HEK293 (cell line): Measurements from ENCODE around the gene OXSR1.

Source experiments
- CTCF ChIA-PET: fragments of 350-600 bp; formaldehyde crosslinking; extraction: SDS; loops from one replicate; lab custom pipeline; 2021; ENCODE audit warnings: antibody characterized with exemption; lab: Yijun Ruan, JAX
- POLR2A ChIA-PET: fragments of 300-600 bp; formaldehyde crosslinking; extraction: SDS; loops from one replicate; lab custom pipeline; 2020; ENCODE audit warnings: antibody characterized with exemption, inconsistent platforms; lab: Yijun Ruan, JAX
- H3K27ac ChIP-seq: fragments of 200-500 bp; sonication (Bioruptor generic); 2 replicates; pipeline ENCODE4 v1.5.1; 2014; ENCODE audit warnings: low read depth, low read length, control low read depth, inconsistent platforms; ENCODE audit errors: extremely low read depth
- H3K36me3 ChIP-seq, 2 experiments: fragments of 200-500 bp in 1 of 2; sonication (Bioruptor generic) in 1 of 2; 1 replicate in 1 of 2; 2 replicates in 1 of 2; pipeline ENCODE4 v1.5.1; 2014 to 2017; ENCODE audit warnings: inconsistent platforms in 2 of 2, low read length in 2 of 2; ENCODE audit not compliant: control insufficient read depth in 2 of 2, insufficient read depth in 1 of 2
- H3K4me1 ChIP-seq: fragments of 200-500 bp; sonication (Bioruptor generic); 2 replicates; pipeline ENCODE4 v1.5.1; 2014; ENCODE audit warnings: mild to moderate bottlenecking, low read length, inconsistent platforms; ENCODE audit not compliant: control insufficient read depth, insufficient read depth
- H3K4me3 ChIP-seq: 2 replicates; pipeline ENCODE4 v1.5.1; 2011; ENCODE audit warnings: low read depth, mild to moderate bottlenecking, control low read depth, low read length, moderate library complexity
- H3K9me3 ChIP-seq: fragments of 200-500 bp; sonication (Bioruptor generic); 2 replicates; pipeline ENCODE4 v1.5.1; 2014; ENCODE audit warnings: low read depth, low read length, inconsistent platforms; ENCODE audit not compliant: control insufficient read depth, insufficient read depth
- ATF2 ChIP-seq: fragments of 450-650 bp; formaldehyde crosslinking; IDR thresholded peaks from 2 replicates; pipeline ENCODE4 v1.5.1; 2016; ENCODE audit warnings: missing biosample characterization, missing genetic modification characterization, low read depth
- BCL11A ChIP-seq: fragments of 450-650 bp; formaldehyde crosslinking; IDR thresholded peaks from 2 replicates; pipeline ENCODE4 v1.5.1; 2016; ENCODE audit warnings: low read depth, missing biosample characterization, missing genetic modification characterization
- BCL6B ChIP-seq: fragments of 450-650 bp; formaldehyde crosslinking; IDR thresholded peaks from 2 replicates; pipeline ENCODE4 v1.5.1; 2017; ENCODE audit warnings: missing biosample characterization, missing genetic modification characterization
- KLF10 ChIP-seq: fragments of 450-650 bp; IDR thresholded peaks from 2 replicates; pipeline ENCODE4 v1.5.1; 2018; ENCODE audit warnings: missing biosample characterization, mild to moderate bottlenecking, missing genetic modification characterization
- PRDM6 ChIP-seq: fragments of 450-650 bp; formaldehyde crosslinking; IDR thresholded peaks from 2 replicates; pipeline ENCODE4 v1.5.1; 2017; ENCODE audit warnings: missing biosample characterization, missing genetic modification characterization
- SALL2 ChIP-seq: fragments of 450-650 bp; formaldehyde crosslinking; IDR thresholded peaks from 2 replicates; pipeline ENCODE4 v1.5.0; 2017; ENCODE audit warnings: missing biosample characterization, mild to moderate bottlenecking, missing genetic modification characterization, borderline replicate concordance
- TRIM28 ChIP-seq: IDR thresholded peaks from 2 replicates; pipeline ENCODE4 v1.6.1; 2011; ENCODE audit warnings: low read length, control low read depth, borderline replicate concordance
- WT1 ChIP-seq: fragments of 450-650 bp; formaldehyde crosslinking; IDR thresholded peaks from 2 replicates; pipeline ENCODE4 v1.5.1; 2016; ENCODE audit warnings: missing biosample characterization, missing genetic modification characterization
- ZBTB1 ChIP-seq: fragments of 450-650 bp; formaldehyde crosslinking; IDR thresholded peaks from 2 replicates; pipeline ENCODE4 v1.5.1; 2016; ENCODE audit warnings: missing biosample characterization, missing genetic modification characterization
- ZFP69B ChIP-seq: fragments of 450-650 bp; formaldehyde crosslinking; IDR thresholded peaks from 2 replicates; pipeline ENCODE4 v1.5.1; 2016; ENCODE audit warnings: missing biosample characterization, missing genetic modification characterization
- ZNF146 ChIP-seq: fragments of 450-650 bp; formaldehyde crosslinking; IDR thresholded peaks from 2 replicates; pipeline ENCODE4 v1.5.1; 2016; ENCODE audit warnings: missing biosample characterization, missing genetic modification characterization
- ZNF202 ChIP-seq: fragments of 450-650 bp; formaldehyde crosslinking; IDR thresholded peaks from 2 replicates; pipeline ENCODE4 v1.5.1; 2016; ENCODE audit warnings: missing biosample characterization, missing genetic modification characterization, borderline replicate concordance
- ZNF221 ChIP-seq: fragments of 450-650 bp; formaldehyde crosslinking; IDR thresholded peaks from 2 replicates; pipeline ENCODE4 v1.5.1; 2017; ENCODE audit warnings: missing biosample characterization, missing genetic modification characterization, borderline replicate concordance
- ZNF510 ChIP-seq: fragments of 450-650 bp; formaldehyde crosslinking; IDR thresholded peaks from 2 replicates; pipeline ENCODE4 v1.5.1; 2018; ENCODE audit warnings: mild to moderate bottlenecking, missing genetic modification characterization, missing biosample characterization; ENCODE audit not compliant: insufficient replicate concordance
- ZNF513 ChIP-seq: fragments of 450-650 bp; IDR thresholded peaks from 2 replicates; pipeline ENCODE4 v1.5.1; 2018; ENCODE audit warnings: missing biosample characterization, missing genetic modification characterization
- ZNF580 ChIP-seq: fragments of 450-650 bp; formaldehyde crosslinking; IDR thresholded peaks from 2 replicates; pipeline ENCODE4 v1.5.1; 2016; ENCODE audit warnings: missing biosample characterization, missing genetic modification characterization
- ZNF596 ChIP-seq: fragments of 450-650 bp; IDR thresholded peaks from 2 replicates; pipeline ENCODE4 v1.5.0; 2018; ENCODE audit warnings: missing biosample characterization, mild to moderate bottlenecking, missing genetic modification characterization, moderate library complexity
- ZNF623 ChIP-seq: fragments of 450-650 bp; formaldehyde crosslinking; IDR thresholded peaks from 2 replicates; pipeline ENCODE4 v1.5.1; 2016; ENCODE audit warnings: missing biosample characterization, missing genetic modification characterization

OXSR1 gene

GRCh38 chr3:38118421-38119247, 46.7 kb upstream of the OXSR1 start:
- Histone ChIP-seq H3K4me3 (no peak overlapping the region), H3K9me3 (no peaks in the 10 kb centered on the region), H3K27ac (no peak overlapping the region), H3K36me3 (peaks cover 0 to 39% of the 10 kb centered on the region in 2 experiments; a peak in 2 of 3 replicates), H3K4me1 (no peaks in the 10 kb centered on the region)
- no peak for TF ChIP-seq BCL11A (tag by site-specific recombination)
- no peak for TF ChIP-seq ZNF146
- no peak for TF ChIP-seq SALL2 (tag by site-specific recombination)
- TF ChIP-seq ZNF623 (tag by site-specific recombination), result no peak
- TF ChIP-seq ATF2 (tag by site-specific recombination), result no peak
- TF ChIP-seq KLF10 (tag by site-specific recombination), result no peak
- no peak for TF ChIP-seq ZNF221 (tag by site-specific recombination)
- no peak for TF ChIP-seq TRIM28
- no peak for TF ChIP-seq ZNF580 (tag by site-specific recombination)
- TF ChIP-seq ZFP69B (tag by site-specific recombination), result no peak
- TF ChIP-seq ZBTB1 (tag by site-specific recombination), result no peak
- TF ChIP-seq ZNF202 (tag by site-specific recombination), result no peak
- no peak for TF ChIP-seq WT1 (tag by site-specific recombination)
- TF ChIP-seq ZNF510, result no peak
- TF ChIP-seq ZNF513 (tag by site-specific recombination), result no peak
- ChIA-PET POLR2A (interaction anchor here (0.5 to 2.9 kb wide), 2 partner anchors 18 to 35 kb away, joined by 3 to 11 read pairs; partner anchors contain the start of gene ACAA1), CTCF (interaction anchor here (1.1 to 2.5 kb wide), 5 partner anchors 11 to 228 kb away, joined by 3 to 11 read pairs (median 4); partner anchors contain the start of gene XYLB)

- Histone ChIP-seq H3K9me3 (no peaks in the 10 kb centered on the region), H3K4me3 (no peak overlapping the region), H3K27ac (no peak overlapping the region), H3K36me3 (peaks cover 0 to 42% of the 10 kb centered on the region in 2 experiments; a peak in 2 of 3 replicates), H3K4me1 (no peaks in the 10 kb centered on the region)
- ChIA-PET CTCF (interaction anchor here (1.4 to 2.5 kb wide), 4 partner anchors 11 to 227 kb away, joined by 3 to 11 read pairs (median 6); partner anchors contain the start of gene XYLB), POLR2A (interaction anchor here (0.5 to 2.3 kb wide), 2 partner anchors 18 to 36 kb away, joined by 3 to 11 read pairs; partner anchors contain the start of gene ACAA1)
- TF ChIP-seq ZNF596 (tag by site-specific recombination) (no peak), ZNF623 (tag by site-specific recombination) (no peak), BCL6B (tag by site-specific recombination) (no peak), PRDM6 (tag by site-specific recombination) (no peak)
These were observed 46.1 kb upstream of the OXSR1 start for GRCh38 chr3:38119248-38119544.
